ENCODE measurements around the gene COL23A1.

GRCh38 chr5:178247481-178248456 lies 342.4 kb downstream of the COL23A1 start:
- TF ChIP-seq, protein P1, sequence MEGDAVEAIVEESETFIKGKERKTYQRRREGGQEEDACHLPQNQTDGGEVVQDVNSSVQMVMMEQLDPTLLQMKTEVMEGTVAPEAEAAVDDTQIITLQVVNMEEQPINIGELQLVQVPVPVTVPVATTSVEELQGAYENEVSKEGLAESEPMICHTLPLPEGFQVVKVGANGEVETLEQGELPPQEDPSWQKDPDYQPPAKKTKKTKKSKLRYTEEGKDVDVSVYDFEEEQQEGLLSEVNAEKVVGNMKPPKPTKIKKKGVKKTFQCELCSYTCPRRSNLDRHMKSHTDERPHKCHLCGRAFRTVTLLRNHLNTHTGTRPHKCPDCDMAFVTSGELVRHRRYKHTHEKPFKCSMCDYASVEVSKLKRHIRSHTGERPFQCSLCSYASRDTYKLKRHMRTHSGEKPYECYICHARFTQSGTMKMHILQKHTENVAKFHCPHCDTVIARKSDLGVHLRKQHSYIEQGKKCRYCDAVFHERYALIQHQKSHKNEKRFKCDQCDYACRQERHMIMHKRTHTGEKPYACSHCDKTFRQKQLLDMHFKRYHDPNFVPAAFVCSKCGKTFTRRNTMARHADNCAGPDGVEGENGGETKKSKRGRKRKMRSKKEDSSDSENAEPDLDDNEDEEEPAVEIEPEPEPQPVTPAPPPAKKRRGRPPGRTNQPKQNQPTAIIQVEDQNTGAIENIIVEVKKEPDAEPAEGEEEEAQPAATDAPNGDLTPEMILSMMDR (conservative IDR thresholded peaks at IDR 0.05; ENCODE audit: low read depth, low read length): no peak
- TF ChIP-seq EZH2 (IDR thresholded peaks at IDR 0.05; ENCODE audit: borderline replicate concordance, low read depth, low read length, poor library complexity, severe bottlenecking): no peak
